Colonic mucosa (tissue), 4 donors: ENCODE measurements around the gene C10orf71. TPM values are rescaled to one million over a fixed set of nuclear protein-coding genes. Genes with fewer than 3 reads are reported as not detected.

Experiments used
- DNase-seq: peaks from one replicate; pipeline ENCODE4 v3.0.0-alpha.2; 2020
- H3K27ac ChIP-seq: fragments of 200-600 bp; one replicate; pipeline ENCODE4 v1.8.0; 2021
- H3K27me3 ChIP-seq: fragments of 200-600 bp; one replicate; pipeline ENCODE4 v1.8.0; 2021
- H3K36me3 ChIP-seq: fragments of 200-600 bp; one replicate; pipeline ENCODE4 v1.8.0; 2021
- H3K4me1 ChIP-seq: fragments of 200-600 bp; one replicate; pipeline ENCODE4 v1.8.0; 2021; ENCODE audit warnings: mild to moderate bottlenecking
- H3K4me3 ChIP-seq: fragments of 200-600 bp; one replicate; pipeline ENCODE4 v1.8.0; 2021
- H3K9ac ChIP-seq, 2 donors: one replicate each; pipeline ENCODE4 v1.7.0; 2013; ENCODE audit warnings: control low read depth in 2 of 2, low read depth in 2 of 2, low read length in 2 of 2
- H3K9me3 ChIP-seq: fragments of 200-600 bp; one replicate; pipeline ENCODE4 v1.8.0; 2021
- CTCF ChIP-seq: fragments of 200-600 bp; IDR thresholded peaks from one replicate; pipeline ENCODE4 v1.8.0; 2022; ENCODE audit warnings: antibody characterized with exemption, mild to moderate bottlenecking
- intact Hi-C: fragments of 100-400 bp; cut with DNase I; formaldehyde crosslinking; loops from one replicate; pipeline ENCODE4 v1.14.1; 2022
- total RNA-seq, 2 donors: library from RNA; stranded (reverse); fragmentation: NEBNext Ultra II Directional in 1 of 2; extraction: Animal tissue kit (Norgen Biotek cat#: 25700) in 1 of 2; gene quantifications; one replicate each; pipeline ENCODE4 v1.2.1, GENCODE V29; 2021
- donor health status: healthy.
- donor health status: DM: no; HTN: no; CAD: no.
- donor health status: DM: no; HTN: no; CAD: no.

Gene C10orf71
- total RNA-seq, 2 donors from 2014 or later = not detected

GRCh38 chr10:49283491-49283890 is 15.5 kb upstream of the C10orf71 start:
- no peaks in the 10 kb centered on the region for H3K4me1 ChIP-seq

DNA sequence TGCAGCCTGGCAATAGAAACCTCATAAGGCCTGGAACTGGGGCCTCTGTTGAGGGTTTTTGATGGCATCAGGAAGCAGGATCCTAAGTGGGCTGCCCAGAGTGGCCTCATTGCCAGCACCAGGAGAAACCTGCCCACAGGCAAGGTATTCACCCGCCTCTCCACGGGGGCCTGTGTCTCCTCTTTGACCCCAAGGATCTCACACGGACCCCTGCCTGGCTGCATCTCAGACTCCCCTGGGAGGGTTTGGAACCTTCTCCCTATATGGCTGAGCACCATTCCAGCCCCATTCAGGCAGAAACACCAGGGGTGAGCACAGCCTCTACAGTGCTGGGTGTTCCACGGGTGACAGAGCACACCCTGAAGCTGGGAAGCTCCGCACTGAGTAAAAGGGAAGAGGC is 14.6 kb upstream of the C10orf71 start:
- H3K4me1 ChIP-seq = no peaks in the 10 kb centered on the region
- H3K27ac ChIP-seq = no peak overlapping the region
- no peak for DNase-seq
- intact Hi-C loops = no loop called here
- H3K36me3 ChIP-seq = no peaks in the 10 kb centered on the region
- H3K9me3 ChIP-seq = no peaks in the 10 kb centered on the region
- TF ChIP-seq CTCF = no peak
- no peak overlapping the region for H3K9ac ChIP-seq
- H3K27me3 ChIP-seq = no peaks in the 10 kb centered on the region
- no peak overlapping the region for H3K4me3 ChIP-seq

More at GRCh38 chr10:49283491-49283890, 15.5 kb upstream of the C10orf71 start:
- no peak for DNase-seq
- Histone ChIP-seq H3K27ac (no peak overlapping the region), H3K4me3 (no peak overlapping the region), H3K9ac (no peak overlapping the region), H3K9me3 (no peaks in the 10 kb centered on the region), H3K27me3 (no peaks in the 10 kb centered on the region), H3K36me3 (no peaks in the 10 kb centered on the region)
- TF ChIP-seq CTCF = no peak
- intact Hi-C loops = no loop called here

DNA sequence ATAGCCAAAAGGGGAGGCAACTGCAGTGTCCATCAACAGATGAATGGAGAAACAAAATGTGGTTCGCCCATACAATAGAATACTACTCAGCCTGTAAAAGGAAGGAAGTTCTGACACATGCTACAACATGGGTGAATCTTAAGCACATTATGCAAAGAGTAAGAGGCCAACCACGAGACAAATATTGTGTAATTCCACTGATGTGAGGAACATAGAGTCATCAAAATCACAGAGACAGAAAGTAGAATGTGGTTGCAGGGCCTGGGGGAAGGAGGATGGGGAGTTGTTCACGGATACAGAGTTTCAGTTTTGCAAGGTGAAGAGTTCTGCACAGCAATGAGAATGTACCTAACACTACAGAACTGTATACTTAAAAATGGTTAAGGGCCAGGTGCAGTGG is 13.7 kb upstream of the C10orf71 start:
- Histone ChIP-seq H3K4me3 (no peak overlapping the region), H3K9ac (no peak overlapping the region), H3K27ac (no peak overlapping the region), H3K4me1 (no peaks in the 10 kb centered on the region), H3K9me3 (no peaks in the 10 kb centered on the region), H3K36me3 (no peaks in the 10 kb centered on the region), H3K27me3 (no peaks in the 10 kb centered on the region)
- no peak for TF ChIP-seq CTCF
- intact Hi-C loops = no loop called here
- no peak for DNase-seq

DNA sequence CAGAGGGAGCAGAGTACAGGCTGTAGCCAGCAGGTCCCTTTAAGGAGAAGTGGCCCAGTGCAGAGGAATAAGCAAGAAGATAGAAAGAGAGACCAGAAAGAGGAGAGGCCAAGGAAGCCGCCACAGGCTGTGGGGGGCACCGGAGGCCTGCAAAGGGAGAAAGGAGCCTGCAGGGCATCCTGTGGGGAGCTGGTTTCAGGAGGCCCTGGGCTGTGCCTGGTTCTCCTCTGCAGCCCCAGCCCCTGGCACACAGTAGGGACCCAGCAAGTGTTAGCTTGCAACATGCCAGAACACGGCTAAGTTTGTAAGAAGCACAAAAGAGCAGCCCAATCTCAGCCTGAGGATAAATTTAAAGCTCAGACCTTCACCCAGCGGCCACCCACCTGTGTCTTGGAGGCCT is 12.3 kb upstream of the C10orf71 start:
- Histone ChIP-seq H3K27ac (no peak overlapping the region), H3K4me3 (no peak overlapping the region), H3K4me1 (no peaks in the 10 kb centered on the region), H3K27me3 (no peaks in the 10 kb centered on the region), H3K36me3 (no peaks in the 10 kb centered on the region), H3K9me3 (no peaks in the 10 kb centered on the region), H3K9ac (no peak overlapping the region)
- intact Hi-C loops = no loop called here
- no peak for TF ChIP-seq CTCF
- no peak for DNase-seq

DNA sequence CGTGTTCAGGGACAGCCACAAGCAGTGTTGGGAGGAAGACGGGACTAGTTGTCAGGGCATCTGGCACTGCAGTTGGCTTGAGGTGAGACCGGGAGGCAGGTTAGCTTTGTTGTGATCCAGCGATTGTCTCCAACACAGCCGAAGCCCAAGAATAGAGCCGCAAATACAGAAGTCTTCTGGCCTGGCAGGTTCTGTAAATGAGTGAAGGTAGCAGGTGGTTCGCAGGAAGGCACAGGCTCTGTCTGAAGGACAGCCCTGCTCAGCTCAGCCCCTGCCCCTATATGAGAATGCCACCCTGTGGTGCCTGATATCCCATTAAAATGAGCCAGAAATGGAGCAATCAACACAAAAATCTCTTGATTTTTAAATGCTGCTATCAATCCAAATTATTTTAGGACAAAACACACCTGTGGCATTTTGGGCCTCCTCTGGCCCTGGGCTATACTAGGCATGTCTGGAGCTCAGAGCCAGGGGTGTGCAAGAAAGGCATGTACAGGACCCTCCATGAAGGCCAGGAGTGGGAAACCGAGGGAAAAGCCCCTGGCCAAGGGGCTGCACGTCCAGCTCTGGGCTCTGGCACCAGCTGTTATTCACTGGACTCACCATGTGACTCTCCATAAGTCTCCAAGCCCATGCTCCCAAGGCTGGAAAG is 11.2 kb upstream of the C10orf71 start:
- TF ChIP-seq CTCF = no peak
- Histone ChIP-seq H3K36me3 (no peaks in the 10 kb centered on the region), H3K9me3 (no peaks in the 10 kb centered on the region), H3K27me3 (no peaks in the 10 kb centered on the region), H3K9ac (no peak overlapping the region), H3K4me1 (no peaks in the 10 kb centered on the region), H3K27ac (no peak overlapping the region), H3K4me3 (no peak overlapping the region)
- DNase-seq = no peak
- intact Hi-C loops = no loop called here
